Left renal cortex interstitium (tissue), 4 donors: Measurements from ENCODE around the gene NUDT2. TPM values are rescaled to one million over a fixed set of nuclear protein-coding genes. Genes with fewer than 3 reads are reported as not detected.
"Not testable (repeated sequence)": the region's sequence is repeated elsewhere in the genome, so short reads cannot be mapped to it uniquely, and the experiment has no call there.

Experiments used
- DNase-seq, 4 donors: peaks; one replicate each; pipeline ENCODE4 v3.0.0-alpha.2; 2013; ENCODE audit warnings: low read depth in 4 of 4, low spot score in 2 of 4, missing footprints in 1 of 4
- polyA plus RNA-seq, 4 donors: library from polyadenylated mRNA; unstranded; fragments of 120-200 nt; gene quantifications; one replicate each; pipeline ENCODE4 v1.2.1, GENCODE V29; 2013; ENCODE audit not compliant: insufficient read length in 4 of 4

Gene NUDT2
- polyA plus RNA-seq, result 10 to 100 TPM; 23.8 to 29.5 (median 25.8) TPM

DNA sequence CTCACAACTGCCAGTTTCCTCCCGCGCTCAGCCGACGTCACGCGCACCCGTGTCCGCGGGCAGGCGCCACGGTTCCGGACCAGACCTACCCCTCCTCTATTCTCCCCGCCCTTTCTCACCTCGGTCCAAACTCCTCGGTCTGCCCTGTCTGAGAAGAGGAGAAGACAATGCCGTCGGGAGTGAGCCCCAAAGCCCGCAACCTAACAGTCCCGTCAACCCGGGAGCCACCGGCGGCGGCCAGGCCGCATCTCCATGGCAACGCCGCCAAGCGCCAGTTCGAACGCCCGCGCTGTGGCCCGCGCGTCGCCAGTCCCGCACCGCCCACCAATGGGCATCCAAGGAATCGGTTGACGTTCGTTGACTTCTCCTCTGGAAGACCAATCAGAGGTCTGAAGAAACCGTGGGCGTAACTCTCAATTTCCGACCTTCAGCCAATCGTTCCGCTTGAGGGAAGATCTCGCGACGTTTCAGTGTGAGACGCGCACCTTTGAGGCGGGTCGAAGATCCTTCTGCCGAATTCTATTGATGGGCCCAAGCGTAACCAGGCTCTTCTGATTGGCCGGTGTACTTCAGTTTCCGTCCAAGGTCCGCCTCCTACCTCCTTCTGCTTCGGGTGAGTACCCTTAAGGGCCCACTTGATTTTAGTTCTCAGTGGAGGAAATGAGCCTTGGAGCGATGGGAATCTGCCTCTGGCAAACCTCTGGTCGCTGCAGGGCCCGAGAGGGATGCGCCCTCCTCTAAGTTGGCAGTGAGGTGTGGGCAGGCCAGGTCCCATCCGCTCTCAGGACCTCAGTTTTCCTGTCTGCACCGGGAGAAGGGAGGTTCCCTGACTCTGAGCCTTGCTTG lies at the start of gene NUDT2, which contains the start of gene KIF24:
TSS of gene NUDT2 (plus strand) at position 583 of the 846 bp plus-strand sequence. CDS start 9,471 bp downstream, outside the sequence.
TSS of gene KIF24 (minus strand) at position 282 of the 846 bp plus-strand sequence. CDS start 17,922 bp downstream, outside the sequence.
- DNase-seq, result peak; percentile 98 to 100 (median 99)

DNA sequence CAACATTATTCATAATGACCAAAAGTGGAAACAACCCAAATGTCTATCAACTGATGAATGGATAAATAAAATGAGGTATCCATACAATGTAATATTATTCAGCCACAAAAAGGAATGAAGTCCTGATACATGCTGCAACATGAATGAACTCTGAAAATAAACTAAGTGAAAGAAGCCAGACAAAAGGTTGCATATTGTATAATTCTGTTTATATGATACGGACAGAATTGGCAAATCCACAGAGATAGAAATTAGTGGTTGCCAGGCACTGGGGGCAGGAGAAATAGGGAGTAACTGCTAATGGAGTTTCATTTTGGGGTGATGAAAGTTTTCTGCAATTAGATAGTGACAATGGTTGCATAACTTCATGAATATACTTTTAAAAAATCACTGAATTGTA lies 47.3 kb upstream of the NUDT2 start:
- no peak for DNase-seq

DNA sequence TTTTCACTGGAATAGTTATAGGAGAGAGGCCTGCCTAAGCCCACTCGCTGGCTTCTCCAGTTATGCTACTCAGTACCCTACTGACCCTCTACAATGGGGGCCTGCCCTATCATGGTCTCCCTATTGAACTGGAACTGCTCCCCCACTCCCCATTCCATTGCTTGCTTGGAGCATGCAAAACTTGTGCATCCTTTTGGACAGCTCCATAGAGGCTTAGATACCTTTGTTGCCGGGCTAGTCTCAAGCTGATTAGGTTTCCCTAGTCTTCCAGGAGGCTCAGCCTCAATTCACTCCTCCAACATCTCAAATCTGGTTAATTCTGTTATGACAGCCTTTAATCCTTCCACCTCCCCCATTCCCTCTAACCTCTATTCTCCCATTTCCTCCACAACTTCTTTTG lies 40.2 kb upstream of the NUDT2 start:
- no peak for DNase-seq

DNA sequence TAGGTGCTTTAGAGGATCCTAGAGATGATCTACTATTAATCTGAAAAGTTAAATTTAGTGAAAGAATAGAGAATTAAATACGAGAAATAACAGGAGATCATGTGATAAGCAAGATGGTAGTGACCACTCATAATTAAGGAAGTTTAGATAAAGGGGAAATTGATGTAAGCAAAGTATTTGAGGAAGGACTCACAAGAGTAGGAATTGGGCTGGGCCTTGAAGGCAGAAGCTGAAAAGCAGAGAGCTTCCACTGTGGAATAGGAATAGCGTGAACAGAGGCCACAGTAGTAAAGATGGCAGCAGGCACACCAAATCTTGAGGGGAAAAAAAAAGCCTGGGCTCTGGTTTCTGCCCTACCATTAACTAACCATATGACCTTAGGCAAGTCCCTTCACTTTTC lies 38.3 kb upstream of the NUDT2 start:
- no peak for DNase-seq

DNA sequence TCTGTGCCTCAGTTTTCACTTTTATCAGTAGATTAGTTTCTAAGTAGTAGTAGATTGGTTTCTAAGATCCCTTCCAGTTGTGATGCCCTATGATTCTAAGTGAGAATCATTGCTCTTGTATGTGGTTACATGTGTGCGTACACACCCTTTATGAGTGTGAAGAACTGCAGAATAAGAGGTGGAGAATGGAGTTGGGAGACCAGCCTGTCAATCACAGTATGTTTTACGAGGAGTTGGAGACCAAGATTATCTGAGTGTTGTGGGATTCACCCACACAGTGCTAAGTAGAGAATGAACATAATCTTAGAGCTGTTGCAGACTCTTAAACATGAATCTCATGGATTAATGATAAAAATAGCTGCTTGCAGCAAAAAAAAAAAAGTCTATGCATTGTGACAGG lies 37.9 kb upstream of the NUDT2 start:
- DNase-seq, result no peak

DNA sequence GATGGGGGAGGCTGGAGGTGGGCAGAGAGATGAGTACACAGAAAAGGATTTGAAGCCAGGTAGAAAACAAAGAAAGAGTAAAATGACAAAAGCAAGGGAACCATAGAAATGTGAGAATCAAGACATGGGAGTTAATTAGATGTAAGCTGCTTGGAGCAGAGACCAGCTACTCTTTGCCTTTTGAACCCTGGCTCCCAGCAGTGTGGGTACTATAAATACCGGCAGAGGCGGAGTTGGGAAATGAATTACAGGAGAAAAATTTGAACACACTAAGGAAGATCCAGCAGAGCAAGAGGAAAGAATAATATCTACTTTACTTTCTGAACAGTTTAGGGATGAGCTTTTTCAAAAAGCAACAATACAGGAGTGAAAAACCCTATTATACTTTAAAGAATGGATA lies 36.8 kb upstream of the NUDT2 start:
- DNase-seq, result no peak

DNA sequence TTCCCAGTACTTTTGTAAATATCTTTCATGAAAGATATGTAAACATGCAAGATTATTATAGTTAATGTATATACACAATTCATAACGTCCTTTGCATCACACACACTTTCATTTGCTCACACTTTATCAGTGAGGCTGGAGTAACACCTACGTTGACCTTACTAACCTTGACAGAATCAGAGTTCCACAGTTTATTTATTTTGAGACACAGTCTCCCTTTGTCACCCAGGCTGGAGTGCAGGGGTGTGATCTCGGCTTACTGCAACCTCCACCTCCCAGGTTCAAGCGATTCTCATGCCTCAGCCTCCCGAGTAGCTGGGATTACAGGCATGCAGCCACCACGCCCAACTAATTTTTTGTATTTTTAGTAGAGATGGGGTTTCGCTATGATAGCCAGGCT lies 28.3 kb upstream of the NUDT2 start:
- DNase-seq, result not testable (repeated sequence)

DNA sequence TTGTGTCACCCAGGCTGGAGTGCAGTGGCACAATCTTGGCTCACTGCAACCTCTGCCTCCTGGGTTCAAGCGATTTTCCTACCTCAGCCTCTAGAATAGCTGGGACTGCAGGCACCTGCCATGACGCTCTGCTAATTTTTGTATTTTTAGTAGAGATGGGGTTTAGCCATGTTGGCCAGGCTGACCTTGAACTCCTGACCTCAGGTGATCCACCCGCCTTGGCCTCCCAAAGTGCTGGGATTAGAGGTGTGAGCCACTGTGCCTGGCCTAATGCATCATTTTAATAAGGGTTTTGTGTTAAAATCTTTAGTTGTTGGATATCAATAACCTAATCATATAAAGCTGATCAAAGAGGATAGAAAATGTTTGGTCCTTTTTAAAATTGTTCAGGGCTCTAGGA lies 21.1 kb upstream of the NUDT2 start:
- DNase-seq, result not testable (repeated sequence)

DNA sequence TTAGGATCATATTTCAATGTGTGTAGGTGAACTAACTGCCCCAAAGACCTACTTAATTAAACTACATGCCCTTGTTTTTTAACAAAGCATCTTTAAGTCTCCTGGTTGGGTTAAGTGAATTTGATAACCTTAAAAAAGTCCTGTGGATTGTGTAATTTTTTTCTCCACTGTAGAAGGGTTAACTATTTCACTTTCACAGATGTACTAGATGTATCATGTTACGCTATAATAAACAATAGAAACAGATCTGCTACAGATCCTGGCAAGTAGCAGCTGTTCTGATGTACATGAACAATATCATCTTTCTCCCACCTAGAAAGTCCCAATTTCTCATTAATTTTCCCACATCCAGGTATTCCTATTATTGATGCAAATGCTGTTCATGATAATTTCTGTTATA lies 19.2 kb upstream of the NUDT2 start:
- DNase-seq, result no peak

DNA sequence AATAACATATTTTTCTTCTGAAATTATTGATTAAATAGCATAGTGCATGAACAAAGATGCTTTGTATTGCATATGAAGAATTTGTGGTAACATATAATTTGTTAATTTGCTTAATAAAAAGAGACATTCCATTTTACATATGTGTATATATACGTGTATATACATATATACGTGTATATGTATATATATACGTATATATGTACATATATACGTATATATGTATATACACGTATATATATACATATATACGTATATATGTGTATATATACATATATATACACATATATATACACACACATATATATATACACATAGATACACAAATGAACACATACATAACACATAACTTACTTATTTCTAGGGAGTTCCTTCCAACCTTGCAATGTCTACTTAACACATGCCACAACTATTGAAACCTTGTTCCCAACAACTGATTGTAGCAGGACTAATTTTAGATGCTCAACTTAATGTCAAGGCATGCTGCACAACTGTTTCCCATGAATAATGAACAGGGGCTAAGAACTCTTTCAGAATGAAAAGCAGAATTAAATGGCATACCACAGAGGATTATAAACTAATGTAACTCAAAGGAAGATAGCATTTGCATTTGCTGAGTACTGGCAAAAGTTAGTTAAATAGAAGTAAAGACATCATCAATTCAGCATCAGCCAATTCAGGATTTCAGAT lies 17.7 kb upstream of the NUDT2 start:
- DNase-seq, result no peak

DNA sequence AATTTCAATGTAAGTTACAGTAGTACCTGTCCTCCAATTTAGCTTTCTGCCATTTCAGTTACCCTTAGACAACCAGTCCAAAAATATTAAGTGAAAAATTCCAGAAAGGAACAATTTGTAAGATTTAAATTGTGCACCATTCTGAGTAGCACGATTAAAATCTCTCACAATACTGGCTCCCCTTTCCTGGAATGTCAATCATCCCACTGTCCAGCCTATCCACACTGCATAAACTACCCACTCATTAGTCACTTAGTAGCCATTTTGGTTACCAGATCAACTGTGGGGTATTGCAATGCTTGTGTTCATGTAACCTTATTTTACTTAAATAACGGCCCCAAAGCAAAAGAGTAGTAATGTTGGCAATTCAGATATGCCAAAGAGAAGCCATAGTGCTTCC lies 11.9 kb upstream of the NUDT2 start:
- no peak for DNase-seq

DNA sequence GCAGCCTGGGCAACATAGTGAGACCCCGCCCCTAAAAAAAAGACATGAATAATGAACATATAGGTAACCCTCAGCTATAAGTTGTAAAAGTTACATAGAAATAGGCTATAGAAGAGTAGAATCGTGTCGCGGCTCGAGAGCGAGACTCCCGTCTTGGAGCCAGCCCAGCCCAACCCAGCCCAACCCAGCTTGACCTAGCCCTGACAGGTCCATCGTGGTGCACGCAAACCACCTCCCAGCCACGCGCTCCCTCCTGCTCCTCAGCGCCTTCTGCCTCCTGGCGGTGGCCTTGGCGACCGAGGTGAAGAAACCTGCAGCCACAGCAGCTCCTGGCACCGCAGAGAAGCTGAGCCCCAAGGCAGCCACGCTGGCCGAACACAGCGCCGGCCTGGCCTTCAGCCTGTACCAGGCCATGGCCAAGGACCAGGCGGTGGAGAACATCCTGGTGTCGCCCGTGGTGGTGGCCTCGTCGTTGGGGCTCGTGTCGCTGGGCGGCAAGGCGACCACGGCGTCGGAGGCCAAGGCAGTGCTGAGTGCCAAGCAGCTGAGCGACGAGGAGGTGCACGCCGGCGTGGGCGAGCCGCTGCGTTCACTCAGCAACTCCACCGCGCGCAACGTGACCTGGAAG lies 11.1 kb upstream of the NUDT2 start:
- no peak for DNase-seq

DNA sequence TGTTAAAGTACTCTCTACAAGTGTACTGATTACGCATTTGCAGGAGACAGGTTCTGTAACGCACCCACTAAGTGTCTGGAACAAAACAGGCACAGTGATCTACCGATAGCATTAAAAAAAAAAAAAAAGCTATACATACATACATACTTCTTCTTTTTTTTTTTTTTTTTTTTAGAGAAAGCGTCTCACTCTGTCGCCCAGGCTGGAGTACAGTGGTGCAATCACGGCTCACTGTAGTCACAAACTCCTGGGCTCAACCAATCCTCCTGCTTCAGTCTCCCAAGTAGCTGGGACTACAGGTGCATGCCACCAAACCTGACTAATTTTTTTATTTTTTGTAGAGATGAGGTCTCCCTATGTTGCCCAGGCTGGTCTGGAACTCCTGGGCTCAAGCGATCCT lies 7.9 kb upstream of the NUDT2 start:
- no peak for DNase-seq

DNA sequence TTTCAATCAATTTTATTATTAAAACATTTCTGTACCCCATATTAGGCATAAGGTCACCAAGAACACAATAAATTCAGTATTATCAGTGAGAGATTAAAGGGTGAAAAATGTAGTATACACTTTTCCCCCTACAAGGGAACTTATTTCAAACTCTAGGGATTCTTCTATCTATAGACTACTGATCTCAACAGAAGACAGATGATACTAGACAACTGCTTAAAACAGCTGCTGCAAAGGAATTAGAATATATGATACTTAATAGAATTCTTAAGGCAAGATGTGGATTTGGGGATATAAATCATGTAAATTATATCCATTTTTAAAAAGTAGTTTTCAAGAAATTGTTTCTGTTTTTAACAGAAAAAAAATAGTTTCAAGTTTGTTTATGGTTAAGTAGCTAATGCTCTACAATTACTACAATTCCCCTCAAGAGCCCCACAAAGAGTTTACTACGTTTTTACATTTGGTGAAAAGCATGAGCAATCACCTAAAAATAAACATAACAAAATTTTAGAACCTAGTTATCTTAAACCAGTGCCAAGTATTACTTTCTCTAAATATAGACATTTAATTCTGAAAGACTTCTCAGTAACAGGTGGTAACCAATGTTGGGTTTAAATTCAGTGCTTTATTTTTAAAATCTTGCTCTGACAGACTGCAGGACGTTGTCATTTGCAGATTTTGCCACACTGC lies 6.3 kb upstream of the NUDT2 start:
- no peak for DNase-seq

DNA sequence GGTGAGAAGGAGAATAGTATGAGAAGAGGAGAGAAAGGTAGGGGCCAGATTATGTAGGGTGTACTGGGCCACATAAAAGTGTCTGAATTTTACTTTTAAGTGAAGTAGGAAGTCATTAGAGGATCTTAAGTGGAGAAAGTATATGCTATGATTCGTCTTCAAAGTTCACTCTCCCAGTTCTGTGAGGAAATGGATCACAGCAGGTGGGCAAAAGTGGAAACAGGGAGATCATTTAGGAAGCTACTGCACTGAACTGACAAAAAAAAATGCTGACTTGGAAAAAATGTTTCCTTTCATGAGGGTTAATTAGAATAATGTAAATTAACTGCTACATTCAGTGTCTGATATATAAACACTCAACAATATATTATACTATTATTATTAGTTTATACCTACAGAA lies 2.7 kb upstream of the NUDT2 start:
- no peak for DNase-seq

DNA sequence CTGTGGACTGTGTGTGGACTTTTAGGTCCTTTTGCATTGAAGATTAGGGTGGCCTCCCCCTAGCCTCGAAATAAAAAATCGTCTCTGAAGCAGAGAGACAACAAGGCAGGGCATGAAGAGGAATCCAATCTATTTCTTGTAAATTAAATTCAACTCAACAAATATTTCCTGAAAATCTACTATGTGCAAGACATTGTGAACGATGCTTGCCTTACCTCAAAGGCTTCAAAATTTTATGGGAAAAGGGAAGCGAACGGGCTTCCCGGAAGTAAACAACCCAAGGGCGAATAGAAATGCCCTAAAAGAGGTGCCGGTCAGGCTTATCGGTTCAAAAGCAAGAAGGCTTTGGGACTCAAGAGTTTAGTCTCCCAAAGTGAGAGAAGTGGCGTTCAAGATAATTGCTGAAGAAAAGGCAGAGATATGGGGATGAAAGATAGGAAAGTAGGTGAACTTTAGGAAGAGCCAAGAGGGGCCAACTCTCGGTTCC lies 826 bp upstream of the NUDT2 start:
- no peak for DNase-seq

DNA sequence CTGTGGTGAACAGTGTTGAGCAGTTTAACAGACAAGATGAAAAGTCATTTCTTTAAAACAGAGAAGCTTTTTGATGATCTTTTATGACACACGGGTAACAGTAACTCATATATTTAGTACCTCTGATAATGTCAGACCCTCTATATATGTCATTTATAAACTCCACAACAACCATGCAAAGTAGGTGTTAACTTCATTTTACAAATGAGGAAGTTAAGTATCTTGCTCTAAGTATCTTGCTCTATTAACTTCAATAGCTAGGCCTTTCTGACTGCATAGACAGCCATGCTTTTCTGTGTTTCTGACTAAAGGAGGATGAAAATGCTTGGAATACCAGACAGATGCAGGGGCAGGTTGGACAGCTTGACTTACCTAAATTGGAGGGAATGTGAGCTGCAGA lies 1.8 kb downstream of the NUDT2 start:
- no peak for DNase-seq

DNA sequence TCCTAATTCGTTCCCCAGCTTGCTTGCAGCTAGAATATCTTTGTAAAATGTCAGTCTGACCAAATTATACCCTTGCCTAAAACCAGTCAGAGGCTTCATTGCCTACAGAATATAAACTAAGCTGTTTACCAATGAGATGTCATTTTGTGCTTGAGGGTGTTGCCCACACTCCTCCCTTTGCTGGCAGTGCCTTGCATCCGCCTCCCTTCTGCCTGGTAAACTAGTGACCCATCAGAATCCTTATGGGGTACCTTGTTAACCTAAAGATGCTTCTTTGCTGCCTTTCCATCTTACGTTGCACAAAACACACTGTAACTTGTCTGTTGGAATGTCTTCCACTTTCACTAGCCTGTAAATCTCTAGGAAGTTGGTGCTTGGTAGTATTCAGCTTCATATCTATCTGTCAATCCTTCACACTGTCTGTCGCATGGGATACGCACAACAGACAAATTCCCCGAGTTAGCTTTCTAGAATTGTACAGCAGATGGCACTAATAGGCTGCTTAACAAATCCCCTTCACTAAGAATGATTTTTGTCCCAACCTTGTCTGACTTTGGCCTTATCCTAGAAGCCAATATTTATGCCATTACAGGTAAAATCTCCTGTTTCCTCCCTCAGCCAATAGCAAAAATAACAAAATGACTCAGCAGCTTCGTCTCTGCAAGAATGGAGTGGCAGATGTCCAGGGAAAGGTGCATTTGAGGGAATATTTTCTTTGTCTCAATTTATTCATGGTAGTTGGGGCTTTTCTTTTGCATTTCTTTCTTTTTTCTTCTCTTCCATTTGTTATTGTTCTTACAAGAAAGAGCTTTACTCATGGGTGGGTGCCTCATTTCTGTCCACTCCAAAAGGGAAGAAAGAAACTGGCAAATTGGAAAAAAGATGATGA lies 3.0 kb downstream of the NUDT2 start:
- DNase-seq, result no peak

DNA sequence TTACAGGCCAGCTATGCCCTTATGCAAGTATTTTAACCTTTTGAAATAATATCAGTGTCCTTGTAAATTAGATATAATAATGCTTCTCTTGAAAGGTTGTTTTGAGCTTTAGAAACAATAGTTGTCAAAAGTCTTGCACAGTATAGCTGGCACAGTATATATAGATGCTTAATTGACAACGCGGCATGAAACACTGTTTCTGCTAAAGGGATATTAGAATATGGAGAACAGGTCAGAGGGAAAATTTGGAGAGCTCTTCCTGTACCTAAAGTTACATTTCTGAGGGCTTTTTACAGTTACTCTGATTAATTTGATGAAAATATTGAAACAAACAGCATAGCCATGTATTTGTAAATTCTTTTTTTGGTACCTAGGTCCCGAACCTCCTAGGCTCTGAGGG lies 4.5 kb downstream of the NUDT2 start:
- no peak for DNase-seq
